ENCODE measurements around the gene HSD3B2.

Gene HSD3B2

GRCh38 chr1:119467219-119467618 is 52.3 kb downstream of the HSD3B2 start:
- DNase-seq, result no peak

DNA sequence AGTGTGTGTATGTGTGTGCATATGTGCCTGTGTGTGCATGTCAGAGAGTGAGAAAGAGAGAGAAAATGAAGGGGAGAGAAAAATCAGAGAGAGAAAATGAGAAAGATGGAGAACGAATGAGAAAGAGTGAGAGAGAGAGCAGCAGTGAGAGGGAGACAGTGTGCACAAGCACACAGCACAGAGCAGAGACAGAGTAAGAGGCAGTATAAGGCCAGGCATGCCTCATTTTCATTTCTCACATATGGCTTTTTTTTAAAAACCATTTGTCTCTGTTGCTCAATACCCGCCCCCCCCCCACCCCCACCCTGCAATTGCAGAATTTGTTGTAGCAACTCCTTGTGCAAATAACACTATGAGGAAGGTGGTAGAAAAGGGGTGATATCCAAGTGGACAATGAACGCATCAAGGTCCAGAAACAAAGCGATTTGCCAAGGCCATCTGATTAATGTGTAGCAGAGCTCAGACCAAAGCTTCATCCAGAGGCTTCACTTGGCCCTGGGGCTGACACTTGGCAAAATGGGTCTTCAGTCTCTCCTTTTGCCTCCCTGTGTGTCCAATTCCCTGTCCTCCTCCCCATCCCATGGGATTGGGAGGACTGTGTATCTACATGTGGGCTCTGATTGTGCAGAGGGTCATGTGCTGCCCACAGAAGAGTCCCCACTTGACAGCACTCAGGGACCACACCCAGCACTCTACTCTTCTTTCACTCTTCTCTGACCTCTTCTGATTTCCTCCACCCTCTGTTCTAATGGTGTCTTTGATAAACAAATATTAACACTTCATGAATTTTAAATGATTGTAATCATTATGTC is 53.1 kb downstream of the HSD3B2 start:
- no peak for DNase-seq

DNA sequence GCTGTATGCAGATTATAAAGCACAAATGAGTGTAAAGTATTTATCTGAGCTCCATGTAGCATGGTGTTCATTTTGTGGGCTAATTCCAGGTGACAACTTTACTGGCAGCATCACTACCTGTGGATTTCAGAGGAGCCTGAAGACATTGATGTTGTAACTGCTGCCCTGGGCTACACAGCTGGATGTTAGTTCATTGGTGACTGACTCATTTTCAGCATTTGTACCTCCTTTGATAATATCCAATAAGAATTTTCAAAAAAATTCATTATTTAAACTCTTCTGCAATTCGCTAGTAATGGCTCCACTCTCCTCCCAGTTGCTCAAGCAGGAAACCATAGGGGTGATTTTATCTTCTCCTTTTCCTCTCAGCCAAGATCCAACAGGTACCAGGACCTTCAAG is 54.8 kb downstream of the HSD3B2 start:
- no peak for DNase-seq

GRCh38 chr1:119470377-119470776 is 55.4 kb downstream of the HSD3B2 start:
- no peak for DNase-seq

- DNase-seq, result no peak
Measured at GRCh38 chr1:119470958-119471357, 56.0 kb downstream of the HSD3B2 start.

DNA sequence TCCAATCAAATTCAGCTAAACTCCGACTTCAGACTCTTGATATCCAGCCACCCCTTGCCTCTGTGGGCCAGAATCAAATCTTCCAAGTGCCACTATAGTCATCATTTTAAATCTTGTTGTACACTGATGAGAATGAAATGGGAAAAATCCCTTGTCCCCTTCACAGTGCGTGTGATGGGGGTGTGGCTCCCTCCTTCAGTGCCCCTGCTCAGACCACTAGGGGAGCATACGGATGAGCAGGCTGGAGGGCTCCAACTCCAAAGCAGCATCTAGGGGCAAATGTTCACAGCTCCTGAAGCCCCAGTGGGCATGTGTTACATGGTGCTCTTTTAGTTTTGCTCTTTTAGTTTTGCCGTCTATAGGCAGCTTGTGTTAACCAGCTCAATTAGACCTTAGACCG is 56.6 kb downstream of the HSD3B2 start:
- DNase-seq, result no peak

- DNase-seq, result no peak
Measured at GRCh38 chr1:119472080-119472818, 57.3 kb downstream of the HSD3B2 start.

Data from activated T-cell treated with anti-CD3 and anti-CD28 coated beads, Interleukin-2, amount 50 U/mL, for 1 hour (primary cell).